Measurements from ENCODE around the gene RETREG3. TPM values are rescaled to one million over a fixed set of nuclear protein-coding genes. Genes with fewer than 3 reads are reported as not detected.

Gene RETREG3
- total and polyA plus RNA-seq, 2 of the 13 experiments (the other 11 are each of a cell fraction or from before 2014, with no cell fraction given), result 47.0 to 55.8 TPM

DNA sequence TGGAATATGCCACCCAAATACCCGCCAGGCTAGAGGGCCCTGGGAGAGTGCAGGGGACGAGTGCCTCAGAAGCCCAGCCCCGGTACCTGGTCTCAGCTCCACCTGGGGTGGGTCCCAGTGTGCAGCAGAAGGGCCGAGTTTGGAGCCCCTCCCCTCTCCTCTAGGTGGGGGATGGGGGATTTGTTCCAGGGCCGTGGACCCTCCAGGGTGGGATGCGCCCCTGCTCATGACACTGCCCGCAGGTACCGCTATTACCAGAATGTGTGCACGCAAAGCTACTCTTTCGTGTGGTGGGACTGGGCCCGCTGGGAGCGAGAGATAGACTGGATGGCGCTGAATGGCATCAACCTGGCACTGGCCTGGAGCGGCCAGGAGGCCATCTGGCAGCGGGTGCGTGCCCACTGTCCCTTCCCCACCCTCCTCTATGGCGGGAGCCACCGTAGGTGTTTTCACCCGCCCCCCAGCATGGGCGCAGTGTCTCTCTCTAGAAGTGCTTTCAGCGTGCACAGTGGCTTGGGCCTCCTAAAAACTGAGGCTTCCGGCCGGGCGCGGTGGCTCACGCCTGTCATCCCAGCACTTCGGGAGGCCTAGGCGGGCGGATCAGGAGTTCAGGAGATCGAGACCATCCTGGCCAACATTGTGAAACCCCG lies 71.9 kb downstream of the RETREG3 start (continued):
- TF ChIP-seq, protein P1, sequence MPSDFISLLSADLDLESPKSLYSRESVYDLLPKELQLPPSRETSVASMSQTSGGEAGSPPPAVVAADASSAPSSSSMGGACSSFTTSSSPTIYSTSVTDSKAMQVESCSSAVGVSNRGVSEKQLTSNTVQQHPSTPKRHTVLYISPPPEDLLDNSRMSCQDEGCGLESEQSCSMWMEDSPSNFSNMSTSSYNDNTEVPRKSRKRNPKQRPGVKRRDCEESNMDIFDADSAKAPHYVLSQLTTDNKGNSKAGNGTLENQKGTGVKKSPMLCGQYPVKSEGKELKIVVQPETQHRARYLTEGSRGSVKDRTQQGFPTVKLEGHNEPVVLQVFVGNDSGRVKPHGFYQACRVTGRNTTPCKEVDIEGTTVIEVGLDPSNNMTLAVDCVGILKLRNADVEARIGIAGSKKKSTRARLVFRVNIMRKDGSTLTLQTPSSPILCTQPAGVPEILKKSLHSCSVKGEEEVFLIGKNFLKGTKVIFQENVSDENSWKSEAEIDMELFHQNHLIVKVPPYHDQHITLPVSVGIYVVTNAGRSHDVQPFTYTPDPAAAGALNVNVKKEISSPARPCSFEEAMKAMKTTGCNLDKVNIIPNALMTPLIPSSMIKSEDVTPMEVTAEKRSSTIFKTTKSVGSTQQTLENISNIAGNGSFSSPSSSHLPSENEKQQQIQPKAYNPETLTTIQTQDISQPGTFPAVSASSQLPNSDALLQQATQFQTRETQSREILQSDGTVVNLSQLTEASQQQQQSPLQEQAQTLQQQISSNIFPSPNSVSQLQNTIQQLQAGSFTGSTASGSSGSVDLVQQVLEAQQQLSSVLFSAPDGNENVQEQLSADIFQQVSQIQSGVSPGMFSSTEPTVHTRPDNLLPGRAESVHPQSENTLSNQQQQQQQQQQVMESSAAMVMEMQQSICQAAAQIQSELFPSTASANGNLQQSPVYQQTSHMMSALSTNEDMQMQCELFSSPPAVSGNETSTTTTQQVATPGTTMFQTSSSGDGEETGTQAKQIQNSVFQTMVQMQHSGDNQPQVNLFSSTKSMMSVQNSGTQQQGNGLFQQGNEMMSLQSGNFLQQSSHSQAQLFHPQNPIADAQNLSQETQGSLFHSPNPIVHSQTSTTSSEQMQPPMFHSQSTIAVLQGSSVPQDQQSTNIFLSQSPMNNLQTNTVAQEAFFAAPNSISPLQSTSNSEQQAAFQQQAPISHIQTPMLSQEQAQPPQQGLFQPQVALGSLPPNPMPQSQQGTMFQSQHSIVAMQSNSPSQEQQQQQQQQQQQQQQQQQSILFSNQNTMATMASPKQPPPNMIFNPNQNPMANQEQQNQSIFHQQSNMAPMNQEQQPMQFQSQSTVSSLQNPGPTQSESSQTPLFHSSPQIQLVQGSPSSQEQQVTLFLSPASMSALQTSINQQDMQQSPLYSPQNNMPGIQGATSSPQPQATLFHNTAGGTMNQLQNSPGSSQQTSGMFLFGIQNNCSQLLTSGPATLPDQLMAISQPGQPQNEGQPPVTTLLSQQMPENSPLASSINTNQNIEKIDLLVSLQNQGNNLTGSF (CRISPR knock-in tag; IDR thresholded peaks at IDR 0.05), result 0 out of 2 replicates have a peak, but pooled peaks have one; percentile 10
- 0 out of 2 replicates have a peak, but pooled peaks have one; percentile 23 for TF ChIP-seq ZNF737 (CRISPR knock-in tag; IDR thresholded peaks at IDR 0.05; ENCODE audit: borderline replicate concordance)
- TF ChIP-seq ZNF782 (CRISPR knock-in tag; IDR thresholded peaks at IDR 0.05; ENCODE audit: borderline replicate concordance), result 0 out of 2 replicates have a peak, but pooled peaks have one; percentile 22
- TF ChIP-seq NRL (CRISPR knock-in tag; IDR thresholded peaks at IDR 0.05; ENCODE audit: borderline replicate concordance), result no peak
- TF ChIP-seq NFATC3 (CRISPR knock-in tag; IDR thresholded peaks at IDR 0.05), result 0 out of 2 replicates have a peak, but pooled peaks have one; percentile 1
- TF ChIP-seq AGO2 (optimal IDR thresholded peaks at IDR 0.05; ENCODE audit: low read depth, low read length), result peak; percentile 87
- TF ChIP-seq ZNF296 (CRISPR knock-in tag; conservative IDR thresholded peaks at IDR 0.05), result 0 out of 2 replicates have a peak, but pooled peaks have one; percentile 58
- TF ChIP-seq ZNF333 (CRISPR knock-in tag; IDR thresholded peaks at IDR 0.05; ENCODE audit: borderline replicate concordance), result no peak; the same call in 1 of the 2 replicates
- TF ChIP-seq, protein P2, sequence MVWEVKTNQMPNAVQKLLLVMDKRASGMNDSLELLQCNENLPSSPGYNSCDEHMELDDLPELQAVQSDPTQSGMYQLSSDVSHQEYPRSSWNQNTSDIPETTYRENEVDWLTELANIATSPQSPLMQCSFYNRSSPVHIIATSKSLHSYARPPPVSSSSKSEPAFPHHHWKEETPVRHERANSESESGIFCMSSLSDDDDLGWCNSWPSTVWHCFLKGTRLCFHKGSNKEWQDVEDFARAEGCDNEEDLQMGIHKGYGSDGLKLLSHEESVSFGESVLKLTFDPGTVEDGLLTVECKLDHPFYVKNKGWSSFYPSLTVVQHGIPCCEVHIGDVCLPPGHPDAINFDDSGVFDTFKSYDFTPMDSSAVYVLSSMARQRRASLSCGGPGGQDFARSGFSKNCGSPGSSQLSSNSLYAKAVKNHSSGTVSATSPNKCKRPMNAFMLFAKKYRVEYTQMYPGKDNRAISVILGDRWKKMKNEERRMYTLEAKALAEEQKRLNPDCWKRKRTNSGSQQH (CRISPR knock-in tag; IDR thresholded peaks at IDR 0.05; ENCODE audit: low read depth), result peak; percentile 9; the same call in 1 of the 2 replicates
- TF ChIP-seq, protein P3, sequence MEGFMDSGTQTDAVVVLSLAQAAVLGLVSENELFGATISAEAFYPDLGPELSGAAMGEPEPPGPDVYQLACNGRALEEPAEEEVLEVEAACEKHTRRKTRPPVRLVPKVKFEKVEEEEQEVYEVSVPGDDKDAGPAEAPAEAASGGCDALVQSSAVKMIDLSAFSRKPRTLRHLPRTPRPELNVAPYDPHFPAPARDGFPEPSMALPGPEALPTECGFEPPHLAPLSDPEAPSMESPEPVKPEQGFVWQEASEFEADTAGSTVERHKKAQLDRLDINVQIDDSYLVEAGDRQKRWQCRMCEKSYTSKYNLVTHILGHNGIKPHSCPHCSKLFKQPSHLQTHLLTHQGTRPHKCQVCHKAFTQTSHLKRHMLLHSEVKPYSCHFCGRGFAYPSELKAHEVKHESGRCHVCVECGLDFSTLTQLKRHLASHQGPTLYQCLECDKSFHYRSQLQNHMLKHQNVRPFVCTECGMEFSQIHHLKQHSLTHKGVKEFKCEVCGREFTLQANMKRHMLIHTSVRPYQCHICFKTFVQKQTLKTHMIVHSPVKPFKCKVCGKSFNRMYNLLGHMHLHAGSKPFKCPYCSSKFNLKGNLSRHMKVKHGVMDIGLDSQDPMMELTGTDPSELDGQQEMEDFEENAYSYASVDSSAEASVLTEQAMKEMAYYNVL (CRISPR knock-in tag; IDR thresholded peaks at IDR 0.05; ENCODE audit: borderline replicate concordance), result 0 out of 2 replicates have a peak, but pooled peaks have one; percentile 11
- TF ChIP-seq LCORL (IDR thresholded peaks at IDR 0.05), result no peak
- no peak; the same call in 1 of the 2 replicates for TF ChIP-seq LCORL (CRISPR knock-in tag; IDR thresholded peaks at IDR 0.05)
- TF ChIP-seq, protein P4, sequence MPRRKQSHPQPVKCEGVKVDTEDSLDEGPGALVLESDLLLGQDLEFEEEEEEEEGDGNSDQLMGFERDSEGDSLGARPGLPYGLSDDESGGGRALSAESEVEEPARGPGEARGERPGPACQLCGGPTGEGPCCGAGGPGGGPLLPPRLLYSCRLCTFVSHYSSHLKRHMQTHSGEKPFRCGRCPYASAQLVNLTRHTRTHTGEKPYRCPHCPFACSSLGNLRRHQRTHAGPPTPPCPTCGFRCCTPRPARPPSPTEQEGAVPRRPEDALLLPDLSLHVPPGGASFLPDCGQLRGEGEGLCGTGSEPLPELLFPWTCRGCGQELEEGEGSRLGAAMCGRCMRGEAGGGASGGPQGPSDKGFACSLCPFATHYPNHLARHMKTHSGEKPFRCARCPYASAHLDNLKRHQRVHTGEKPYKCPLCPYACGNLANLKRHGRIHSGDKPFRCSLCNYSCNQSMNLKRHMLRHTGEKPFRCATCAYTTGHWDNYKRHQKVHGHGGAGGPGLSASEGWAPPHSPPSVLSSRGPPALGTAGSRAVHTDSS (CRISPR knock-in tag; conservative IDR thresholded peaks at IDR 0.05), result no peak
- no peak for TF ChIP-seq NR2C2 (CRISPR knock-in tag; IDR thresholded peaks at IDR 0.05; ENCODE audit: borderline replicate concordance)

All from HepG2 (cell line).